ENCODE data around the gene NECTIN2. TPM values are rescaled to one million over a fixed set of nuclear protein-coding genes. Genes with fewer than 3 reads are reported as not detected.
A peak's percentile ranks its signal among the peaks of the same experiment; 100 is the strongest.

Gene NECTIN2
- total RNA-seq, 1 experiment from 2014 or later = 176 TPM

DNA sequence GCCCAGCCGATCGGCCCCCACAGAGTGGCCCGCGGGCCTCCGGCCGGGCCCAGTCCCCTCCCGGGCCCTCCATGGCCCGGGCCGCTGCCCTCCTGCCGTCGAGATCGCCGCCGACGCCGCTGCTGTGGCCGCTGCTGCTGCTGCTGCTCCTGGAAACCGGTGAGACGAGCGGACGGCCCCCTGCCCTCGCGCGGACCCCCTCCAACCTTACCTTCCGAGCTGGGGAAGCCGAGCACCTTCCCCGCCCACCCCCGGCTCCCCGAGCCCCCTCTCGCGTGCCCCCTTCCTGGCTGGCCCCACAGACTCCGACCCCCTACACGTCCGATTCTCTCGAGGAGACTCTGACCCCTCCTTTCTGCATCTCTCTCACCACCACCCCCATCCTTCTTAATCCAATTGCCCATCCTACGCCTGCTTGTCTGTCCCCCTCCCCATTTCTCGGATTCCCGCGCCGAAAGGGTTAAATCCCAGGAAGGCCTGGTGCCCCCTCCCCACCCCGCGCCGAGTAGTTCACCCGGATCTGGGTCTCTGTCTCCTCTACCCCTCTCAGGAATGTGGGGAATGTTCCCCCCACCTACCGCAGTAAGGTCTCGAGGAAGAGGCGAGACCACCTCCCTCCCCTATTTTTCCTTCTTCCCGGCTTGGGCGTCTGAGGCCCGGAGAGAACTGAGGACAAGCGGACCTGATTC is 502 bp downstream of the NECTIN2 start:
- Histone ChIP-seq H3K79me1 (ENCODE audit: insufficient read depth, low read depth, low read length, poor library complexity, severe bottlenecking) (peaks cover 5% of the 10 kb centered on the region), H3K9ac (ENCODE audit: extremely low read depth, insufficient read length, low read length) (peak overlapping the region; percentile 62), H3K4ac (ENCODE audit: low read depth, low read length) (peak overlapping the region; percentile 62; the same call in 1 of the 2 replicates), H2BK12ac (ENCODE audit: insufficient read length, low read depth, low read length) (no peak overlapping the region), H4K8ac (replicated peaks; ENCODE audit: insufficient read length, low read depth, low read length) (no peak overlapping the region), H2BK20ac (ENCODE audit: low read depth, low read length, poor library complexity, severe bottlenecking) (no peak overlapping the region), H3K14ac (ENCODE audit: insufficient read depth, low read length) (peak overlapping the region; percentile 93), H4K20me1 (ENCODE audit: control insufficient read depth, insufficient read depth, insufficient read length) (no peaks in the 10 kb centered on the region), H3K27ac (ENCODE audit: insufficient read length, low read depth, low read length) (no peak overlapping the region), H3K23ac (ENCODE audit: insufficient read length, low read depth, low read length) (no peak overlapping the region), H3T11ph (ENCODE audit: low read length) (no peak overlapping the region), H3K4me2 (ENCODE audit: insufficient read depth, insufficient read length, low read length) (peak overlapping the region; percentile 76), H3K18ac (ENCODE audit: insufficient read length, low read depth, low read length) (peak overlapping the region; percentile 97), H3K56ac (ENCODE audit: insufficient read length, low read depth, low read length) (no peak overlapping the region), H3K79me2 (ENCODE audit: insufficient read depth, low read length) (peaks cover 27% of the 10 kb centered on the region; the same call in 1 of the 2 replicates), H3K9me3 (ENCODE audit: control insufficient read depth, low read depth, low read length) (no peaks in the 10 kb centered on the region), H2AFZ (ENCODE audit: low read length) (no peak overlapping the region), H4K5ac (ENCODE audit: insufficient read length, low read depth, low read length) (no peak overlapping the region), H2BK5ac (ENCODE audit: insufficient read length, low read length) (no peak overlapping the region), H3K4me1 (ENCODE audit: insufficient read depth, low read length) (peaks cover 5% of the 10 kb centered on the region; the same call in 1 of the 2 replicates), H4K91ac (ENCODE audit: insufficient read length, low read depth, low read length) (no peak overlapping the region), H2AK5ac (ENCODE audit: insufficient read length, low read length) (no peak overlapping the region), H3K27me3 (ENCODE audit: insufficient read depth, low read length) (no peaks in the 10 kb centered on the region), H2BK120ac (ENCODE audit: low read depth, low read length, poor library complexity, severe bottlenecking) (no peak overlapping the region), H2BK15ac (ENCODE audit: low read depth, low read length) (no peak overlapping the region), H3K23me2 (ENCODE audit: insufficient read length, low read depth, low read length, poor library complexity, severe bottlenecking) (peaks cover 23% of the 10 kb centered on the region)
- peaks cover 8% of the 10 kb centered on the region for H3K27me3 Mint-ChIP-seq (ENCODE audit: low read depth)
- TF ChIP-seq, protein P1, sequence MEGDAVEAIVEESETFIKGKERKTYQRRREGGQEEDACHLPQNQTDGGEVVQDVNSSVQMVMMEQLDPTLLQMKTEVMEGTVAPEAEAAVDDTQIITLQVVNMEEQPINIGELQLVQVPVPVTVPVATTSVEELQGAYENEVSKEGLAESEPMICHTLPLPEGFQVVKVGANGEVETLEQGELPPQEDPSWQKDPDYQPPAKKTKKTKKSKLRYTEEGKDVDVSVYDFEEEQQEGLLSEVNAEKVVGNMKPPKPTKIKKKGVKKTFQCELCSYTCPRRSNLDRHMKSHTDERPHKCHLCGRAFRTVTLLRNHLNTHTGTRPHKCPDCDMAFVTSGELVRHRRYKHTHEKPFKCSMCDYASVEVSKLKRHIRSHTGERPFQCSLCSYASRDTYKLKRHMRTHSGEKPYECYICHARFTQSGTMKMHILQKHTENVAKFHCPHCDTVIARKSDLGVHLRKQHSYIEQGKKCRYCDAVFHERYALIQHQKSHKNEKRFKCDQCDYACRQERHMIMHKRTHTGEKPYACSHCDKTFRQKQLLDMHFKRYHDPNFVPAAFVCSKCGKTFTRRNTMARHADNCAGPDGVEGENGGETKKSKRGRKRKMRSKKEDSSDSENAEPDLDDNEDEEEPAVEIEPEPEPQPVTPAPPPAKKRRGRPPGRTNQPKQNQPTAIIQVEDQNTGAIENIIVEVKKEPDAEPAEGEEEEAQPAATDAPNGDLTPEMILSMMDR (conservative IDR thresholded peaks at IDR 0.05) = no peak
- peak overlapping the region; percentile 97 to 100 (median 98) for H3K27ac Mint-ChIP-seq
- no CpG with 5 or more reads among the region's 51 CpGs for WGBS (ENCODE audit: extremely low coverage, insufficient read length, low lambda C conversion rate)
- H3K36me3 Mint-ChIP-seq (ENCODE audit: insufficient read depth in 1 of 3, low read depth in 3 of 3) = peaks cover 6 to 24% (median 12%) of the 10 kb centered on the region in 3 experiments; a peak in 5 of 7 replicates
- peaks cover 0 to 8% of the 10 kb centered on the region in 2 experiments; a peak in 3 of 5 replicates for H3K9me3 Mint-ChIP-seq
- DNase-seq = peak; percentile 91
- H3K4me3 Mint-ChIP-seq = peak overlapping the region; percentile 89 to 96
- peaks cover 26 to 37% of the 10 kb centered on the region in 2 experiments for H3K4me1 Mint-ChIP-seq

All from H9 (cell line).